ENCODE data around the gene TTLL4. TPM values are rescaled to one million over a fixed set of nuclear protein-coding genes. Genes with fewer than 3 reads are reported as not detected.

The TTLL4 gene
- total RNA-seq, 2 donors from 2014 or later: 8.2 to 9.9 TPM

DNA sequence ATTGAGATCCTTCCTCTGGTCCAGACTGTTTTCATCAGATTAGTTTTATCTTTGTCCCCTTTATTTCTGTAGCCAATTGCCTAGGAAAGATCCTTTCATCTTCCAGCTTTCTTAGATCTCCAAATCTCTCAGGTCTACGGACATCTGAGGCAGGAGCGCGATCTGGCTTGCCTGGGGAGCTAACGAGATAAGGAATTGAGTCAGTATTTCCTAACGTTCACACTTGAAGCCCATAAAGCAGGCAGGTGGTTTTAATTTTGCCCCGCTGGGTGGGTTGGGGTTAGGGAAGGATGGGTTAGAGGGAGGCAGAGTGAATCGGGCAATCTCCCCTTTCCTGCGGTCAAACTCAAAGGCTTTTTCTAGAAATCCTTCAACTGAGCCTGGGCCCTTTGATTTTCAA, 727 bp upstream of the TTLL4 start:
- peaks cover 0 to 9% of the 10 kb centered on the region in 2 donors for H3K4me1 ChIP-seq
- no peak overlapping the region for H3K27ac ChIP-seq
- H3K36me3 ChIP-seq: no peaks in the 10 kb centered on the region
- H3K27me3 ChIP-seq: no peaks in the 10 kb centered on the region
- DNase-seq (ENCODE audit: low spot score): no peak
- TF ChIP-seq, protein P1, sequence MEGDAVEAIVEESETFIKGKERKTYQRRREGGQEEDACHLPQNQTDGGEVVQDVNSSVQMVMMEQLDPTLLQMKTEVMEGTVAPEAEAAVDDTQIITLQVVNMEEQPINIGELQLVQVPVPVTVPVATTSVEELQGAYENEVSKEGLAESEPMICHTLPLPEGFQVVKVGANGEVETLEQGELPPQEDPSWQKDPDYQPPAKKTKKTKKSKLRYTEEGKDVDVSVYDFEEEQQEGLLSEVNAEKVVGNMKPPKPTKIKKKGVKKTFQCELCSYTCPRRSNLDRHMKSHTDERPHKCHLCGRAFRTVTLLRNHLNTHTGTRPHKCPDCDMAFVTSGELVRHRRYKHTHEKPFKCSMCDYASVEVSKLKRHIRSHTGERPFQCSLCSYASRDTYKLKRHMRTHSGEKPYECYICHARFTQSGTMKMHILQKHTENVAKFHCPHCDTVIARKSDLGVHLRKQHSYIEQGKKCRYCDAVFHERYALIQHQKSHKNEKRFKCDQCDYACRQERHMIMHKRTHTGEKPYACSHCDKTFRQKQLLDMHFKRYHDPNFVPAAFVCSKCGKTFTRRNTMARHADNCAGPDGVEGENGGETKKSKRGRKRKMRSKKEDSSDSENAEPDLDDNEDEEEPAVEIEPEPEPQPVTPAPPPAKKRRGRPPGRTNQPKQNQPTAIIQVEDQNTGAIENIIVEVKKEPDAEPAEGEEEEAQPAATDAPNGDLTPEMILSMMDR (IDR thresholded peaks at IDR 0.05): no peak
- no peaks in the 10 kb centered on the region for H3K9me3 ChIP-seq
- H3K4me3 ChIP-seq: peak overlapping the region in 1 of 2 donors; percentile 85

DNA sequence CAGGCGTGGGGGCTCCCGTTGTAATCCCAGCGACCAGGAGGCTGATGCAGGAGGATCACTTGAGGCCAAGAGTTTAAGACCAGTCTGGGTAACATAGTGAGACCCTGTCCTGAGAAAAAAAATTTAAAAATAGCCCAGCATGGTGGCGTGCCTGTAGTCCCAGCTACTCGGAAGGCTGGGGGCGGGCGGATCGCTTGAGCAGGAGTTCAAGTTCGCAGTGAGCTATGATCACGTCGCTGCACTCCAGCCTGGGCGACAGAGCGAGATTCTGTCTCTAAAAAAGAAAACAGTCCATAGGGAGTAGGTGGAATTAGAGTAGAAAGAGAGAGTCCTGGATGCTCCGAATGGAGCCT, 325 bp upstream of the TTLL4 start:
- H3K4me3 ChIP-seq: peak overlapping the region; percentile 15 to 85
- H3K27ac ChIP-seq: peak overlapping the region in 1 of 2 donors; percentile 92
- no peak for DNase-seq (ENCODE audit: low spot score)
- no peaks in the 10 kb centered on the region for H3K36me3 ChIP-seq
- no peaks in the 10 kb centered on the region for H3K9me3 ChIP-seq
- no peaks in the 10 kb centered on the region for H3K27me3 ChIP-seq
- TF ChIP-seq, protein P1 (IDR thresholded peaks at IDR 0.05): no peak
- peaks cover 0 to 9% of the 10 kb centered on the region in 2 donors for H3K4me1 ChIP-seq

DNA sequence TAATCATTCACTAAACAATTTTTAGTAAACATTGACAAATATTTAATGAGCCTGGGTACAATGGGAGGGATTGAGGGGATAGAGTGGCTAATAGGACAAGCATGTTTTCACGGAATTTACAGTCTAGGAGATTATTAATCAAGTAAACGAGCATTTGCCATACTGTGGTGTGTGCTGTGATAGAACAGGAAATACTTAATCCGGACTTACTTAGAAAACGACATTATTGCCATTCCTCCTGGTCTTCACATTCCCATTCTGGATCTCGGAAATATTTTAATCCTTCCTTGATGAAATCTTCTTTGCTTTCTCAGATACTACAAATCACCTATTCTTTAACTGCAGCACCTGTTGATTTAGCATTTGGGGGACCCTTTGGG, 905 bp downstream of the TTLL4 start:
- Histone ChIP-seq H3K36me3 (no peaks in the 10 kb centered on the region), H3K4me1 (peaks cover 0 to 9% of the 10 kb centered on the region in 2 donors), H3K27ac (peak overlapping the region; percentile 88 to 92), H3K4me3 (peak overlapping the region; percentile 63 to 85), H3K9me3 (no peaks in the 10 kb centered on the region), H3K27me3 (no peaks in the 10 kb centered on the region)
- DNase-seq (ENCODE audit: low spot score): no peak
- TF ChIP-seq, protein P1 (IDR thresholded peaks at IDR 0.05): no peak

DNA sequence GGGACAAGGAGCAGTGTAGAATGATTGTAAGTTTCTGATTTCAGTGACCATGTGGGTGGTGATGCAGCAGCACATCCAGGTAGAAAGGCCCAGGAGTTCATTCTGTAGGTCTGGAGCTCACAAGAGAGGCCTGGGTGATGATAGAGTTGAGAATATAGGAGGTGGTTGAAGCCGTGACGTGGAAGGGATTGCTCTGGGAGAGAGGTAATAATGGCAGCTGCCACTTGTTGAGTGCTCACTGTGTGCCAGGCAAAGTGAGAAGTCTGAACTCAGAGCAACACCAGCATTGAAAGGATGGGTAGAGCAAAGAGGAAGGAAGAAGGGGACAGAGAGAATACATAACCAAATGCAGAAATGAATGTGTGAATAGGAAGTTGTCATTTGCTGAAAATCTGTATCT, 3.3 kb downstream of the TTLL4 start:
- no peak overlapping the region for H3K27ac ChIP-seq
- H3K4me3 ChIP-seq: no peak overlapping the region
- H3K27me3 ChIP-seq: no peaks in the 10 kb centered on the region
- no peak for DNase-seq (ENCODE audit: low spot score)
- no peaks in the 10 kb centered on the region for H3K9me3 ChIP-seq
- peaks cover 0 to 9% of the 10 kb centered on the region in 2 donors for H3K4me1 ChIP-seq
- no peaks in the 10 kb centered on the region for H3K36me3 ChIP-seq
- TF ChIP-seq, protein P1 (IDR thresholded peaks at IDR 0.05): no peak

DNA sequence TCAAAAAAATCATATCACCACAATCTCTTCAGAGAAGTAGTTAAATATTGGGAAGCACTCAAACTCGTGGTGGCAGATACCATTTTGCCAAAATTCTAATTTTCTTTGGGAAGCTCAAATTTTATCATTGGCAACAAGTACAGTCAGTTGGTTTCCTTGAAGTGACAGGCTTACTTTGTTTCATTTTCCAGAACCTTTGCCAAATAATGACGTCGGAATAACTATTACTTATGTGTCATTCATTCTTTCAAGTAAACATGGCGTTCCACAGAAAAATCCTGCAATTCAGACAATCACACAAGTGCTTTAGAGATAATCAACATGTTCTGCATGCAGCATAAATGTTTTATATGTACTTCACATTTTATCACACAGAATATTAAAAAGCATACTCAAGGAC, 5.4 kb downstream of the TTLL4 start:
- Histone ChIP-seq H3K36me3 (no peaks in the 10 kb centered on the region), H3K4me1 (peaks cover 0 to 5% of the 10 kb centered on the region in 2 donors), H3K9me3 (no peaks in the 10 kb centered on the region), H3K27ac (peak overlapping the region; percentile 14 to 23), H3K4me3 (no peak overlapping the region), H3K27me3 (no peaks in the 10 kb centered on the region)
- DNase-seq (ENCODE audit: low spot score): no peak
- TF ChIP-seq, protein P1 (IDR thresholded peaks at IDR 0.05): no peak

DNA sequence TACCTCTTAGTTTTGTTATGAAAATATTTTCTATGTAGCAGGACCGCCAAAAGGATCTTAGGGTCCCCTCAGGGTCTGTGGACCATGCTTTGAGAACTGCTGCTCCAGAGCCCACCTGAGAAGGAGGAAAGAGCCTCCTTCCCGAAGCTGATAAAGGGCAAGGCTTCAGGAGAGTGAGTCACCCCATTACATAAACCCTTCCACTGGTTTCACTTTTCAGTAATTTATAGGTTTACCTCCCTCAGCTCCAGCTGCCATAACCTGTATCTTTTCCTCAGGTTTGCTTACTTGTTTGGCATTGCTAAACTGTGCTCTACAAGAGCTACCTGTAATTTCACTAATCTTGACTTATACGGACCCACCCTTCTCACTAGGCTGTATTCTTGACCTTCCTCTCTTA, 6.6 kb downstream of the TTLL4 start:
- Histone ChIP-seq H3K4me1 (peaks cover 0 to 5% of the 10 kb centered on the region in 2 donors), H3K36me3 (no peaks in the 10 kb centered on the region), H3K27ac (no peak overlapping the region), H3K4me3 (no peak overlapping the region), H3K27me3 (no peaks in the 10 kb centered on the region), H3K9me3 (no peaks in the 10 kb centered on the region)
- TF ChIP-seq, protein P1 (IDR thresholded peaks at IDR 0.05): no peak
- no peak for DNase-seq (ENCODE audit: low spot score)

All from right atrium auricular region (tissue), 2 donors.